ENCODE results near the gene HCFC1.

The HCFC1 gene

GRCh38 chrX:153921511-153922446 is 49.8 kb downstream of the HCFC1 start:
- DNase-seq = no peak

- DNase-seq = no peak
Observed at GRCh38 chrX:153921070-153921469, 50.5 kb downstream of the HCFC1 start.

- DNase-seq = no peak
Observed at GRCh38 chrX:153920546-153920945, 51.1 kb downstream of the HCFC1 start.

- no peak for DNase-seq
Observed at GRCh38 chrX:153919281-153919680, 52.3 kb downstream of the HCFC1 start.

- DNase-seq = no peak
Observed at GRCh38 chrX:153917869-153918268, 53.7 kb downstream of the HCFC1 start.

GRCh38 chrX:153913701-153914100 is 57.9 kb downstream of the HCFC1 start:
- no peak for DNase-seq

GRCh38 chrX:153913211-153913610 is 58.4 kb downstream of the HCFC1 start:
- DNase-seq = no peak

- DNase-seq = no peak
Observed at GRCh38 chrX:153911798-153912197, 59.8 kb downstream of the HCFC1 start.

- DNase-seq = no peak
Observed at GRCh38 chrX:153910446-153910845, 61.2 kb downstream of the HCFC1 start.

- DNase-seq = no peak
Observed at GRCh38 chrX:153909980-153910360, 61.6 kb downstream of the HCFC1 start.

- no peak for DNase-seq
Observed at GRCh38 chrX:153909024-153909979, 62.3 kb downstream of the HCFC1 start.

GRCh38 chrX:153908219-153908860 is 63.3 kb downstream of the HCFC1 start:
- DNase-seq = no peak

- DNase-seq = no peak
Observed at GRCh38 chrX:153907456-153907855, 64.2 kb downstream of the HCFC1 start.

- DNase-seq = no peak
Observed at GRCh38 chrX:153906126-153906917, 65.3 kb downstream of the HCFC1 start.

- no peak for DNase-seq
Observed at GRCh38 chrX:153905481-153906095, 66.0 kb downstream of the HCFC1 start.

GRCh38 chrX:153903991-153904957 is 67.3 kb downstream of the HCFC1 start, which contains the start of gene AVPR2:
TSS of gene AVPR2 (plus strand) at chrX:153904673. CDS start at chrX:153905146, 473 bp downstream.
- DNase-seq = no peak

GRCh38 chrX:153903238-153903980 is 68.2 kb downstream of the HCFC1 start:
- DNase-seq = no peak

GRCh38 chrX:153902385-153902784 is 69.2 kb downstream of the HCFC1 start:
- no peak for DNase-seq

- DNase-seq = no peak
Observed at GRCh38 chrX:153901753-153902140, 69.9 kb downstream of the HCFC1 start.
